HG03520 (cell line): ENCODE data around the gene KCNK7.
A peak's percentile ranks its signal among the peaks of the same experiment; 100 is the strongest.

Experiments
- ATAC-seq: cut with Tn5 transposase; IDR thresholded peaks from one replicate; pipeline ENCODE4 v1.9.1; 2021; ENCODE audit warnings: mild to moderate bottlenecking, moderate library complexity; ENCODE audit not compliant: unreplicated experiment

The KCNK7 gene

GRCh38 chr11:65589444-65590239 lies 6.0 kb downstream of the KCNK7 start:
- ATAC-seq = no peak

GRCh38 chr11:65588199-65589054 lies 7.2 kb downstream of the KCNK7 start:
- peak; percentile 61 for ATAC-seq

- ATAC-seq = no peak
Observed at GRCh38 chr11:65586676-65587075, 8.9 kb downstream of the KCNK7 start.

- no peak for ATAC-seq
Observed at GRCh38 chr11:65586247-65586630, 9.4 kb downstream of the KCNK7 start.

- no peak for ATAC-seq
Observed at GRCh38 chr11:65585396-65586246, 10.0 kb downstream of the KCNK7 start.

- no peak for ATAC-seq
Observed at GRCh38 chr11:65584723-65585171, 10.9 kb downstream of the KCNK7 start.

- no peak for ATAC-seq
Observed at GRCh38 chr11:65584106-65584505, 11.5 kb downstream of the KCNK7 start.

- no peak for ATAC-seq
Observed at GRCh38 chr11:65583589-65583988, 12.0 kb downstream of the KCNK7 start.

- no peak for ATAC-seq
Observed at GRCh38 chr11:65581928-65582327, 13.7 kb downstream of the KCNK7 start.

- no peak for ATAC-seq
Observed at GRCh38 chr11:65580756-65581155, 14.8 kb downstream of the KCNK7 start.

GRCh38 chr11:65580031-65580692 lies 15.4 kb downstream of the KCNK7 start:
- ATAC-seq = no peak

- ATAC-seq = no peak
Observed at GRCh38 chr11:65579291-65579690, 16.3 kb downstream of the KCNK7 start.

- no peak for ATAC-seq
Observed at GRCh38 chr11:65578667-65579066, 16.9 kb downstream of the KCNK7 start.

GRCh38 chr11:65578134-65578533 lies 17.5 kb downstream of the KCNK7 start:
- no peak for ATAC-seq

- ATAC-seq = no peak
Observed at GRCh38 chr11:65577756-65578109, 17.9 kb downstream of the KCNK7 start.

GRCh38 chr11:65576867-65577755 lies 18.5 kb downstream of the KCNK7 start:
- no peak for ATAC-seq

GRCh38 chr11:65576232-65576866 lies 19.3 kb downstream of the KCNK7 start:
- no peak for ATAC-seq

- ATAC-seq = peak; percentile 19
Observed at GRCh38 chr11:65575568-65576231, 19.9 kb downstream of the KCNK7 start, which contains the start of gene EHBP1L1. TSS of gene EHBP1L1 (plus strand) at chr11:65576053. CDS start at chr11:65576303, 250 bp downstream.
